Measurements from ENCODE around the gene SH3BGR.

The SH3BGR gene

DNA sequence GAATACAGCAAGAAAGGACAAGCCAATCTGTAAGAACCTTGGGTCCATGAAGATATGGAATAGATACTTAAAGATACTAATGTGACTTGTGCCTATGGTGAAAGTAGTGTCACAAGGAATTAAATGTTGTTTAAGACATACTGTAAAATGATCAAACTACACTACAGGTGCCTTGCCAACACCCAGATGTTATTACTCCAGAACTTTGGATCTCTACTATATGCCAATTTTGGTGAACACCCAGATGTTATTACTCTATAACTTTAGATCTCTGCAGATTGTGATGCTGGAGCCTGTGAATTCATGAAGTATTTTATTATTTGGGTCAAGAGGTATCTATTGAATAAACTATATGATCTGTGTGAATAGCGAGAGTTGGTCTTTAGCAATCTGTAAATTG, 101.1 kb downstream of the SH3BGR start:
- DNase-seq (ENCODE audit: low read depth) = no peak

DNA sequence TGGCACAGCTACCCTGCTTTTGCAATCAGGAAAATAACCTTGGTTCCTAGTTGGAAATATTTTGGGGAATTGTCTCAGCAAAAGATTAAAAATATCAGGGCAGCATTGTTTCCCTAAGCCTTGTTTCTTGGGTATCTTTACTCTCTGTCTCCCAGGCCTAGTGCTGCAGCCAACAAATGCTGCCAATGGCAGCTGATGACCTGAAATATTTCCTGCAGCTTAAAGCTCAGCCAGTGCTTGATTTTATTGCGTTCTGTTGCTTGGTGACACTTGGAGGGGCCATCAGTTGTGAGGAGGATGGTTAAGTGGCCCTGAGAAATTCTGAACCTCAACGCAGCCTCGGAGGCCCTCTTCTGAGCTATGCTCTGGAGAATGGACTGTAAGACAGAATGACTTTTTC, 101.6 kb downstream of the SH3BGR start:
- DNase-seq (ENCODE audit: low read depth) = no peak

DNA sequence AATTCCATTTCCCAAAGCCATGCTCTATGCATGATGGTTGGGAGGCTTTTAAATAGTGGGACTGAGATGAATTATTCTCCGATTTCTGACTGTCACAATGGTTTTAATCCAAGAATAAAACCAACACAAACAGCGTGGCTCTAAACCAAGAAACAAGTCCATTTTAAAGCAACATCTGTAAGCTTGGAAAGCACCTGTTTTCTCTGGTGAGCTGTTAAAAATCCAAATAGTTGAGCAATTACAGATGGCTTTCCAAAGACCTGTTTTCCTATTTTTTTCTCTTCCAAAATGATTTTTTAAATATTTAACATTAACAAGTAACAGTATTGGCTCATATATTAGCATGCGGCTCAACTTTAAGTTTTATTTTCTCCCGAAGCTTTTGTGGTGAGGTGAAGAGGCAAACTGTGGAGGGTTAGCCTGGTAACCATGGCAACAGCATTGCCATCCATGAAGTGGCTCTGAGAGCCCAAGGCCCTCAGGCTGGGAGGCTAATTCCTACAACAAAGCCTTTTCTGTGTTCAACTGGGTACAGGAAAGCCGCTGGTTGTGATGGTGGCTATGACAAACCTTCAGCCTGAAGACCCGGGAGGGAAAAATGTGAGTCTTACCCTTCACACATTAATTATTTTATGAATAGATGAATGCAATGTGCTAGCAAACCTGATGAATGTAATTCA, 104.3 kb downstream of the SH3BGR start:
- DNase-seq (ENCODE audit: low read depth) = no peak

DNA sequence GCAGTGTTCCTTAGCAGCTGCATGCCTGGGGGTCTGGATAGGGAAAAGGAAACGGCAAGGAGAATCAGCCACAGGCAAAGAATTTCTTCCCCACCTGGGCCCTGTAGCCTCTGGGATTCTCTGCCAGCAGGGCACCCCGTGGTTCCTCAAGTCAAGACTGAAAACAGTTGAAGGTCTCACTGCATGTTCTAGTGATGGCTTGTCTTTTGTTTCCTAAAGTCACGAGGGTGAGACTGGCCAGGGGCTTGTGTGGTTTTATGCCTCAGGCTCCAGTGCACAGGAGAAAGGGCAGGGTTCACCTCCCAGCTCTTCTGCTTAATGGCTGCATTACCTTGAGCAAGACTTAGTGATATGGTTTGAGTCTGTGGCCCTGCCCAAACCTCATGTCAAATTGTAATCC, 107.7 kb downstream of the SH3BGR start:
- DNase-seq (ENCODE audit: low read depth) = no peak

DNA sequence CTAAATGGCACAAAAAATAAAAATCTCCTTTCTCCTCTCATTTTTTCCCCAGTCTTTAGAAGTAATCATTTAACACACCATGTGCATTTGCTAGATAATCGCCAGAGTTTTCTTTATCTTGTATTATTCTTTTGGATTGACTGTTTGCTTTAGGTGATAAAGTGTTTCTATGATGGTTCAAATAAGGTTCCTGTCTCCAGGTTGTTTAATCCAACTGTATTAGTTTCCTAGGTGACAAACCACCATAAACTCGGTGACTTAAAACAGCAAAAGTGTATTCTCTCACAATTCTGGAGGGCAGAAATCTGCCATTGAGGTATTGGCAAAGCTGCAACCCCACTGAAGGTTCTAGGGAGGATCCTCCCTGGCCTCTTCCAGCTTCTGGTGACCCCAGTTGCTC, 109.4 kb downstream of the SH3BGR start:
- no peak for DNase-seq (ENCODE audit: low read depth)

DNA sequence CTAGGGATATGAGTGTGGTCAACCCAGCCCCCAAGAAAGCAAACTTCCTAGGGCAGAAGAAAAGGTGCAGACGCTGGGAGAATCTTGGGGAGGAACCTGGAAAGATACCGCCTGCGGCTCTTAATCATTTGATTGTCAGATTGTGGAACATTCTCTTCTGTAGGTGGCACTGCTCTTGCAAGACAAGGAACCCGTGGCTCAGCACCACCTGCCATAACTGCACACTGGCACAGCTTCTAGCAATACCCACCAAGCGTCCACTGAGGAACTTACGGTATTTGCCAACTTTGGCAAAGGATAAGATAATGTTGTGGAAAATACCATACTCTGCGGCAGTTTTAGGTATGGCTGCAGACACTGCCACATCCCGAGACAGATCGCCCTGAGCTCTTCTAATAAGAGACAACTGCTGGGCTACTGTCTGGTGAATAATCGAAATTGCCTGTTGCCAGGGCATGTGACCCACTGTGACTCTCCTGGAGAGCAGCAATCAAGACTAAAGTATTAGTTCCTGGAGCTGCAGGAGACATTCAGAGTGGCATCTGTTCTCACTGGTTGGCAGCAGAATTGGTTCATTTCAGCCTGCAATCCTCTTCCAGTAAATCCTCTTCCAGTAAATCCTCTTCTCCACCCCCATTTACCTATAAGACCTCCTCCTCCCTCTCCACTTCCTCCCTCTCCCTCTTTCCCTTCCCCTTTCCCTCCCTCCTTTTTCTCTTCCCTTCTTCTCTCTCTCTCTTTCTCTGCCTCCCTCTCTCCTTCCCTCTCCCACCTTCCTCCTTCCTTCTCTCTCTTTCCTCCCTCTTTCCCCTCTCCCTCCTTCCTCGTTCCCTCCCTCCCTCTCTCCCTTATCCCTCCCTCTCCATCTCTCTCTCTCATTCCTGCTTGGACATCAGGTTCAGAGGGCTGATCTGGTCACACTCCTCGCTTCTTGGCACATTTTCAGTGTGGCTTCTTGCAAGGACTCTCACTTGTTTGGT, 111.3 kb downstream of the SH3BGR start:
- no peak for DNase-seq (ENCODE audit: low read depth)

DNA sequence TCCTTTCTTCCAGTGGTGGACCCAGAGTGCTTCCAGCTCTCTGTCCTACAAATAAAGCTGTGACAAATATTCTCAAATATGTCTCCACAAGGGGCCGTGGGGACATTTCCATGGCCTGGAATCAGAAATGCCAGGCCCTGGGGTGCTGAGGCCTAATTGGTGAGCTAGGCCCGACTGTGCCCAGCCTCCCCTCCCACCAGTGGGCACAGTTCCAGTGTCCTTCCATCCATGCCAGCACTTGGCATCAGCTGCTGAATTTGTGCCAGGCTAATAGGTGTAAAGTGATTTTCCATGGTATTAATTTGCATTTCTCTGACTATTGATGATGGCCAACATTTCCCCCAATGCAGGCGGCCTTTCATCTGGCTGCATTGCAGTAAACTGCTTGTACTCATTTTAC, 112.4 kb downstream of the SH3BGR start:
- no peak for DNase-seq (ENCODE audit: low read depth)
